Forelimb muscle (tissue), 1 donor: ENCODE measurements around the gene DTD1. TPM values are rescaled to one million over a fixed set of nuclear protein-coding genes. Genes with fewer than 3 reads are reported as not detected.

Experiments
- DNase-seq: peaks from one replicate; pipeline ENCODE4 v3.0.0-alpha.2; 2013; ENCODE audit warnings: low read depth
- polyA plus RNA-seq: library from polyadenylated mRNA; unstranded; fragments of 120-200 nt; gene quantifications from one replicate; pipeline ENCODE4 v1.2.1, GENCODE V29; 2013; ENCODE audit not compliant: insufficient read length

DTD1 gene
- polyA plus RNA-seq, 1 donor = 16.3 TPM

- DNase-seq = no peak
These were observed 114.9 kb downstream of the DTD1 start for GRCh38 chr20:18702736-18703135.

GRCh38 chr20:18705490-18705889, 117.6 kb downstream of the DTD1 start:
- DNase-seq = no peak

- DNase-seq = no peak
These were observed 118.1 kb downstream of the DTD1 start for GRCh38 chr20:18705910-18706309.

- no peak for DNase-seq
These were observed 124.3 kb downstream of the DTD1 start for GRCh38 chr20:18712131-18712530.

GRCh38 chr20:18712882-18713281, 125.0 kb downstream of the DTD1 start:
- DNase-seq = no peak

GRCh38 chr20:18715564-18715963, 127.7 kb downstream of the DTD1 start:
- no peak for DNase-seq

- DNase-seq = no peak
These were observed 129.2 kb downstream of the DTD1 start for GRCh38 chr20:18717062-18717461.

GRCh38 chr20:18718129-18718528, 130.3 kb downstream of the DTD1 start:
- no peak for DNase-seq

- no peak for DNase-seq
These were observed 131.6 kb downstream of the DTD1 start for GRCh38 chr20:18719426-18719825.

- DNase-seq = no peak
These were observed 133.8 kb downstream of the DTD1 start for GRCh38 chr20:18721551-18722115.

- DNase-seq = no peak
These were observed 134.5 kb downstream of the DTD1 start for GRCh38 chr20:18722371-18722770.

GRCh38 chr20:18724077-18724476, 136.2 kb downstream of the DTD1 start:
- DNase-seq = no peak

- no peak for DNase-seq
These were observed 137.1 kb downstream of the DTD1 start for GRCh38 chr20:18724788-18725464.

- no peak for DNase-seq
These were observed 139.2 kb downstream of the DTD1 start for GRCh38 chr20:18727032-18727508.

- DNase-seq = no peak
These were observed 140.5 kb downstream of the DTD1 start for GRCh38 chr20:18728165-18728869.

GRCh38 chr20:18728870-18729224, 141.0 kb downstream of the DTD1 start:
- no peak for DNase-seq

GRCh38 chr20:18729231-18729825, 141.5 kb downstream of the DTD1 start:
- DNase-seq = no peak

- DNase-seq = no peak
These were observed 144.1 kb downstream of the DTD1 start for GRCh38 chr20:18731940-18732339.

- DNase-seq = no peak
These were observed 146.8 kb downstream of the DTD1 start for GRCh38 chr20:18734525-18735189.

- no peak for DNase-seq
These were observed 149.3 kb downstream of the DTD1 start for GRCh38 chr20:18737140-18737539.

GRCh38 chr20:18738055-18738454, 150.2 kb downstream of the DTD1 start:
- DNase-seq = no peak

- DNase-seq = no peak
These were observed 151.0 kb downstream of the DTD1 start for GRCh38 chr20:18738888-18739287.
